ENCODE measurements around the gene NFKBIE.
"Not testable (repeated sequence)": the region's sequence is repeated elsewhere in the genome, so short reads cannot be mapped to it uniquely, and the experiment has no call there.

Gene NFKBIE

DNA sequence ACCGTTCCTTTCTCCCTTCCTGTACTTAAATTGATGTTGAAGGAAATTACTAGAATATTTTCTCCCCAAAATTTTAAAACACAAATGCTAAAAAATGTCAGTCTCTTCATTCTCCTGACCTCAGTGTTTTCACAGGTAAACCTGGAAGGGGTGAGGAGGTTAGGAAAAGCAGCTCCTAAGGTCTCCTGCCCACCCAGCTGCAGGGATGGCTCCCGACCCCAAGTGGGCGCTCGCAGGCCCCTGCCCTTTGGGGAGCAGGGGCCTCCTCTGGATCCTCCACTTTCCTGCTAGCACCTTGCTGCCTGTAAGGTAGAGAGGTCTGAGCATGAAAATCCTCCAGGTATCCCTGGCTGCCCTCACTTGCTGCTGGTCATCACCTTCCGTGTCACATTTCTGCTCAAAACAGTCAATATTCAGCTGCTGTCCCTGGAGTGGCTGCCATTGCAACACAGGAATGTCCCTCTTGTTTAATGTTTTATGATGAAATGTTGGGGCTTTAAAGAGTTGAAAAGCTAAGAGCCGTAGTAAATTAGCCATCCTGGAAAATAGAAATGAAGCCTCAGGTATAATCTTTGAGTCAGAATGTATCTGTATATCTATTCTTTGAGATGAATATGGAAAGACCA is 29.3 kb downstream of the NFKBIE start:
- H3K4me3 ChIP-seq (replicated peaks in 1 of 2; ENCODE audit: low read depth in 2 of 2, low read length in 2 of 2): no peak overlapping the region
- TF ChIP-seq, protein P1, sequence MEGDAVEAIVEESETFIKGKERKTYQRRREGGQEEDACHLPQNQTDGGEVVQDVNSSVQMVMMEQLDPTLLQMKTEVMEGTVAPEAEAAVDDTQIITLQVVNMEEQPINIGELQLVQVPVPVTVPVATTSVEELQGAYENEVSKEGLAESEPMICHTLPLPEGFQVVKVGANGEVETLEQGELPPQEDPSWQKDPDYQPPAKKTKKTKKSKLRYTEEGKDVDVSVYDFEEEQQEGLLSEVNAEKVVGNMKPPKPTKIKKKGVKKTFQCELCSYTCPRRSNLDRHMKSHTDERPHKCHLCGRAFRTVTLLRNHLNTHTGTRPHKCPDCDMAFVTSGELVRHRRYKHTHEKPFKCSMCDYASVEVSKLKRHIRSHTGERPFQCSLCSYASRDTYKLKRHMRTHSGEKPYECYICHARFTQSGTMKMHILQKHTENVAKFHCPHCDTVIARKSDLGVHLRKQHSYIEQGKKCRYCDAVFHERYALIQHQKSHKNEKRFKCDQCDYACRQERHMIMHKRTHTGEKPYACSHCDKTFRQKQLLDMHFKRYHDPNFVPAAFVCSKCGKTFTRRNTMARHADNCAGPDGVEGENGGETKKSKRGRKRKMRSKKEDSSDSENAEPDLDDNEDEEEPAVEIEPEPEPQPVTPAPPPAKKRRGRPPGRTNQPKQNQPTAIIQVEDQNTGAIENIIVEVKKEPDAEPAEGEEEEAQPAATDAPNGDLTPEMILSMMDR (IDR thresholded peaks at IDR 0.05; ENCODE audit: low read depth, low read length): no peak
- no peak for DNase-seq (ENCODE audit: low read depth in 2 of 2)

DNA sequence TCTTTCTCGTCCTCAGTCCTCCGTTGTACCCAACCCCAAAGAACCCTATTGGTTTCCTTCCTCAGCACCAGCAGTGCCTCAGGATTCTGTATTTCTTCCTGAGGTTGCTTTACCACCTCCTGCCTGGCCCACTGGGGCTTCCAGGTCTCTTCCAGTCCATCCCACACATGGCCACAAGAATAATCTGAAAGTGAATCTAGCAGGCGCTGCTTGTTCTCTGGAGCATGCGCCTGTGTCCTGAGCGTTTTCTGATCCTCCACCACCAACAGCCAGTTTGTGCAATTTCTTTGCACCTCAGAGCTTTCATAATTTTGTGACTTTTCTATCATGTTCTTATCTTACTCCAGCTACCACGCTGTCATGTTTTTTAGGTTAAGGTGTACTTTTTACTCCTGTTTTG is 30.1 kb downstream of the NFKBIE start:
- no peak overlapping the region for H3K4me3 ChIP-seq (replicated peaks in 1 of 2; ENCODE audit: low read depth in 2 of 2, low read length in 2 of 2)
- no peak for DNase-seq (ENCODE audit: low read depth in 2 of 2)
- TF ChIP-seq, protein P1 (IDR thresholded peaks at IDR 0.05; ENCODE audit: low read depth, low read length): no peak

DNA sequence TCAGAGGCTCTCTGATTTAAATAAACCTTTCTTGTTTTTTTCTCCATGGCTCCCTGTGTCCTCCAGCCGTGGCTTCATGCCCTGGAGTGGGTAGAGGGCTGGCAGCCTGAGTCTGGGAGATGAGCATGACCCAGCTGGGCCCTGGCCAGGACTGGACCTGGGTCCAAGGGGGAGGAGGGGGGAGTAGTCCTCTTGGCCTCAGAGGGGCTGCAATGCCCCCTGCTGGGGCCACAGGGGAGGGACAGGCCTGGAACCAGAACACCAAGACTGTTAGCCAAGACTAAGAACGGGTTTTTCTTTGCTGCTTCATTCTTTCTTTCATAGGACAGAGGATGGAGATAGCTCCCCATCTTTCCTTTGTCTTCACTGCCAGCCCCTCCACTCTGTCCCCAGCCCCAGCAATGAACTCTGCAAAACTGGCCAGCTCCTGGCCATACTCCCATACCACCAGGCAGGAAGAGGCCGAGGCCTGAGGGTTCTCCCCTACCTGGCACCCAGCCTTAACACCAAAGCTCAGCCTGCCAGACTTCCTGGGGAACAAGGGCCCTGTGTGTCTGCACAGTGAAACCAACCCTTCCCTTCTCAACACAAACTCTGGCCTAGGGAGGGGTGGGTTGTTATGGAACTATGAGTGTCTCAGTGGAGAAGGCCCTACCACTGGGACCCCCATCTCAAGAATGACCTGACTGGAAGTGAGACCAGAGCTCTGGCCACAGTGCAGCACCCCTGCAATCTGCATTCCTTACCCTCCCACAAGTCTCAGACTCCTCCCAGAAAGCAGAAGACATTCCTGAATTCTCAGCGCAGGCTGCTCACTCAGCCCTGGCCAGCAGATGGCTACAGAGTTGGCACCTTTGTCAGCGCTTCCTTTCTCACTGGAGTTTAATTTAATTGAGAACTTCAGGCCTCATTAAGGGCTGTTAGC is 31.0 kb downstream of the NFKBIE start:
- DNase-seq (ENCODE audit: low read depth in 2 of 2): peak; percentile 76 to 90

DNA sequence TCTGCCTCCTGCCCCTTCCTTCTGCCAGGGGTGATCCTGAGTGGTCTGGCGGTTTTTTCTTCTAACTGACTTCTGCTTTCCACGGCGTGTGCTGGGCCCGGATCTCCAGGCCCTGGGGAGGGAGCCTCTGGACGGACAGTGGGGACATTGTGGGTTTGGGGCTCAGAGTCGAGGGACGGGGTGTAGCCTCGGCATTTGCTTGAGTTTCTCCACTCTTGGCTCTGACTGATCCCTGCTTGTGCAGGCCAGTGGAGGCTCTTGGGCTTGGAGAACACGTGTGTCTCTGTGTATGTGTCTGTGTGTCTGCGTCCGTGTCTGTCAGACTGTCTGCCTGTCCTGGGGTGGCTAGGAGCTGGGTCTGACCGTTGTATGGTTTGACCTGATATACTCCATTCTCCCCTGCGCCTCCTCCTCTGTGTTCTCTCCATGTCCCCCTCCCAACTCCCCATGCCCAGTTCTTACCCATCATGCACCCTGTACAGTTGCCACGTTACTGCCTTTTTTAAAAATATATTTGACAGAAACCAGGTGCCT is 31.7 kb downstream of the NFKBIE start:
- DNase-seq (ENCODE audit: low read depth in 2 of 2): no peak
- TF ChIP-seq, protein P1 (IDR thresholded peaks at IDR 0.05; ENCODE audit: low read depth, low read length): no peak
- H3K4me3 ChIP-seq (replicated peaks in 1 of 2; ENCODE audit: low read depth in 2 of 2, low read length in 2 of 2): no peak overlapping the region

More for the DNA sequence above, 31.0 kb downstream of the NFKBIE start:
- no peak overlapping the region for H3K4me3 ChIP-seq (replicated peaks in 1 of 2; ENCODE audit: low read depth in 2 of 2, low read length in 2 of 2)
- TF ChIP-seq, protein P1 (IDR thresholded peaks at IDR 0.05; ENCODE audit: low read depth, low read length): peak; percentile 89

DNA sequence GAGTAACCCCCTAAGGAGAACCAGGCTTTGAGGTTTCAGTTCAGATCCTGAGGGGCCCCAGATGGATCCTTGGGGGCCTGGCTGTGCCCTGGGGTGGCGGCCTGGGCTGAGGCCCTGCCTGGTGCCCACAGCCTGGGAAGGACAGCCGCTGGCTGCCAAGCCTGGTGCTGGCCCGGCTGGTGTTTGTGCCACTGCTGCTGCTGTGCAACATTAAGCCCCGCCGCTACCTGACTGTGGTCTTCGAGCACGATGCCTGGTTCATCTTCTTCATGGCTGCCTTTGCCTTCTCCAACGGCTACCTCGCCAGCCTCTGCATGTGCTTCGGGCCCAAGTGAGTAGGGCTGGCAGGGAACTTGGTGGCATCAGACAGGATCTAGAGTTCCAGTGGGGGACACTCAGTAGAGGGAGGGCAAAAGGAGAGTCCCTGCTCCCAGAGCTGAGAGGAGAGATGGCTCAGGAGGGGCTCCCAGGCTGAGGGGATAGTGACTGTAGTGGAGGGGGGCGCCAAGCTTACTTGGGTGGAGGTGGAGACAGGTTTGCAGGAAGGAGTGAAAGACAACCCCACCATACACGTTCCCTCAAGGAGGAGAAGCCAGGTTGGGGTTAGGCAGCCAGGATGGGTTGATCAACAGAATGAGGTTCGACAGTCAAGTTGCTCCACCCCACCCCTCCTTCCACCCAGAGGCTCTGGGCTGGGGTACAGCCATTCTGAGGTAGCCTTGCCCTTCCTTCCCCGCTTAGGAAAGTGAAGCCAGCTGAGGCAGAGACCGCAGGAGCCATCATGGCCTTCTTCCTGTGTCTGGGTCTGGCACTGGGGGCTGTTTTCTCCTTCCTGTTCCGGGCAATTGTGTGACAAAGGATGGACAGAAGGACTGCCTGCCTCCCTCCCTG is 32.4 kb downstream of the NFKBIE start:
- no peak overlapping the region for H3K4me3 ChIP-seq (replicated peaks in 1 of 2; ENCODE audit: low read depth in 2 of 2, low read length in 2 of 2)
- TF ChIP-seq, protein P1 (IDR thresholded peaks at IDR 0.05; ENCODE audit: low read depth, low read length): no peak
- DNase-seq (ENCODE audit: low read depth in 2 of 2): no peak

DNA sequence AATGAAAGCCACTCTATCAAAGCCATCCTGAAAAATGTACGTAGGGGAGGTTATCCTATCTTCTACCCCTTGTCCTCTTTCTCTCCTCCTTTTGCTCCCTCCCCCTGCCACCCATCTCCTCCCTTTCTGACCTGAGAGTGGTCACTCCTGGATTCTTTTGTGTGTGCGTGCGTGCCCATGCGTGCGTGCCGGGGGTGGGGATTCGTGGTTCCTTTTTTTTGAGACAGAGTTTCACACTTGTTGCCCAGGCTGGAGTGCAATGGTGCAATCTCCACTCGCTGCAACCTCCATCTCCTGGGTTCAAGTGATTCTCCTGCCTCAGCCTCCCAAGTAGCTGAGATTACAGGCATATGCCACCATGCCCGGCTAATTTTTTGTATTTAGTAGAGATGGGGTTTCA is 33.9 kb downstream of the NFKBIE start:
- DNase-seq (ENCODE audit: low read depth in 2 of 2): not testable (repeated sequence)

More for the DNA sequence above, 33.9 kb downstream of the NFKBIE start:
- H3K4me3 ChIP-seq (replicated peaks in 1 of 2; ENCODE audit: low read depth in 2 of 2, low read length in 2 of 2): not testable (repeated sequence)

All from cardiac fibroblast (primary cell).